Heart left ventricle (tissue), 16 donors: Measurements from ENCODE around the gene SRP68. TPM values are rescaled to one million over a fixed set of nuclear protein-coding genes. Genes with fewer than 3 reads are reported as not detected.
A peak's percentile ranks its signal among the peaks of the same experiment; 100 is the strongest.

Experiments used
- ATAC-seq, 4 donors: fragments of 200-7000 bp; cut with Tn5 transposase; one replicate each; pipeline ENCODE4 v1.9.1; 2020 to 2022; ENCODE audit warnings: moderate library complexity in 4 of 4, mild to moderate bottlenecking in 3 of 4, moderate number of reproducible peaks in 1 of 4
- DNase-seq, 5 donors: peaks; one replicate each; pipeline ENCODE4 v3.0.0-alpha.2; 2020
- H3K27ac ChIP-seq, 12 donors: fragments of 200-600 bp; sonication (generic) in 4 of 12; one replicate each; pipeline versions ENCODE4 v1.5.0 to v1.8.0; 2016 to 2022; ENCODE audit warnings: mild to moderate bottlenecking in 2 of 12
- H3K27me3 ChIP-seq, 9 donors: fragments of 200-600 bp; sonication (generic) in 2 of 9; one replicate each; pipeline versions ENCODE4 v1.5.1 to v1.8.0; 2016 to 2022; ENCODE audit warnings: mild to moderate bottlenecking in 3 of 9
- H3K36me3 ChIP-seq, 9 donors: fragments of 200-600 bp; sonication (generic) in 2 of 9; one replicate each; pipeline versions ENCODE4 v1.5.0 to v1.8.0; 2018 to 2022; ENCODE audit warnings: mild to moderate bottlenecking in 2 of 9
- H3K4me1 ChIP-seq, 12 donors: fragments of 200-600 bp; sonication (generic) in 4 of 12; one replicate each; pipeline versions ENCODE4 v1.5.0 to v1.8.0; 2016 to 2022; ENCODE audit warnings: mild to moderate bottlenecking in 3 of 12
- H3K4me3 ChIP-seq, 12 donors: fragments of 200-600 bp; sonication (generic) in 4 of 12; one replicate each; pipeline versions ENCODE4 v1.5.0 to v1.8.0; 2017 to 2022; ENCODE audit warnings: mild to moderate bottlenecking in 9 of 12, moderate library complexity in 4 of 12
- H3K9me3 ChIP-seq, 12 donors: fragments of 200-600 bp; sonication (generic) in 4 of 12; one replicate each; pipeline versions ENCODE4 v1.5.0 to v1.8.0; 2016 to 2022; ENCODE audit warnings: mild to moderate bottlenecking in 1 of 12
- POLR2A ChIP-seq, 2 donors: fragments of 450-650 bp; IDR thresholded peaks; one replicate each; pipeline ENCODE4 v1.6.1; 2017; ENCODE audit warnings: antibody characterized with exemption in 2 of 2, mild to moderate bottlenecking in 2 of 2, moderate library complexity in 2 of 2
- WGBS, 4 donors: extraction: QIAGEN DNeasy Blood & Tissue Kit in 2 of 4; methylation state at CpG; one replicate each; pipeline versions ENCODE4 v1.1.5 to v1.1.7; 2013 to 2018; 5-methylcytosine and 5-hydroxymethylcytosine counted together
- intact Hi-C, 10 donors: fragments of 100-400 bp; cut with DNase I; formaldehyde crosslinking; loops; one replicate each; pipeline versions ENCODE4 v1.11.1 to v1.14.2; 2022
- polyA plus RNA-seq, 2 donors: library from polyadenylated mRNA; stranded (reverse); fragments of 200-250 nt; gene quantifications; one replicate each; pipeline ENCODE4 v1.2.3, GENCODE V29; 2013
- total RNA-seq, 9 donors: library from RNA; depleted of rRNA in 2 of 9; stranded (reverse); fragments of >200 nt in 2 of 9; fragmentation: NEBNext Ultra II Directional in 3 of 9; extraction: Animal tissue kit (Norgen Biotek cat#: 25700) in 3 of 9; gene quantifications; one replicate each; pipeline versions ENCODE4 v1.1.0 to v1.2.4, GENCODE V29; 2016 to 2023
- TF ChIP-seq, protein P1 (sequence below), 12 donors: fragments of 200-600 bp; sonication (generic) in 4 of 12; IDR thresholded peaks; one replicate each; pipeline versions ENCODE4 v1.5.0 to v1.8.0; 2018 to 2022; ENCODE audit warnings: antibody characterized with exemption in 12 of 12, mild to moderate bottlenecking in 5 of 12
- donor health status: ischemic (EF 13 %, LVEDD 7.1; RV severe dilation, severe dysfunction).
- donor health status: healthy with polysubstance abuse.
- donor health status: DM: no; HTN: yes; CAD: no.
- donor health status: DM: no; HTN: no; CAD: no.
- donor health status: ischemic (EF 25% LVEDD 6.9; RV normal size, moderate dysfunction).
- donor health status: ischemic (EF 25% LVEDD 5.7; RV mildly dilated, moderate dysfunction).
- donor health status: healthy.
- donor health status: DM: yes; HTN: yes; CAD: no.
- donor health status: ischemic (EF 35%, LVEDD 5.7; RV mildly dilated, moderate dysfunction).
- donor health status: nonischemic (EF 11% LVEDD 7.7; RV severe dilation, severe dysfunction).
- donor health status: DM: yes; HTN: yes; CAD: no.
- donor health status: PGD.
- donor health status: ischemic (EF 29% LVEDD 5.4; RV normal size, mild dysfunction).
- donor health status: nonischemic (EF 23%, LVEDD 6.1; RV moderate dilation, normal function).

Gene SRP68
- total and polyA plus RNA-seq, 11 donors, result 26.8 to 80.0 (median 59.4) TPM

DNA sequence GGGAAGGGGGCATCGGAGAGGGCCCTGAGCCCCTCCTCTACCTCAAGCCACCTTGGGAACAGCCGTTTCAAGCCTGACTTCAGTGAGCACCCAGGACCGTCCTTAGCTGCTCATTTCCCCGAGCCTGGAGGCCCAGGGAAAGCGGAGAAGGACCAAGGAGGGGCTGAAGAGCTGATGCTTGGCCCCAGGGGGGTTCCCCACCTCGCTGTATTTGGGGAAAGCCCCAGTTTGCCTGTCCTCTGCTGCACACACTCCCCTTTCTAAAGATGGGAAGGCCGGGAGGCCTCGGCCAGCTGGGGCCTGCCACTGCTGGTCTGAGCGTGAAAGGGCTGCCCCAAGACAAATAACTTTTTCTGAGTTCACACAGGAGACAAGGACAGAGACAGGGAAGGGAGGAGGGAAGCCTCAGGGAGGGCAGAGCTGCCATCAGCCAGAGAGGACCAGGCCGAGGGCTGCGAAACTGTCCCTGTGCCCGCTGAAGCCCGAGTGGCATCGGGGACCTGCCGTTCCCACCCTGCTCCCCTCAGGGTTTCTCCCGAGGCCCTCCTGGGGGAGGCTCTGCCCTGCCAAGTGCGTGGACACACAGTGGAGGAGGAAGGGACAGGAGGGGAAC, 18.3 kb upstream of the SRP68 start:
- DNase-seq (no peak), ATAC-seq (no peak)
- H3K4me3 ChIP-seq, result no peak overlapping the region
- H3K9me3 ChIP-seq, result no peaks in the 10 kb centered on the region
- no peaks in the 10 kb centered on the region for H3K27me3 ChIP-seq
- no peak overlapping the region for H3K27ac ChIP-seq
- intact Hi-C loops, result loop anchor here in 1 of 10 donors (2.0 kb wide), 1 partner anchor 16 kb away; the partner anchor contains the start of gene GALR2
- no peak for TF ChIP-seq POLR2A (IDR thresholded peaks at IDR 0.05)
- TF ChIP-seq, protein P1, sequence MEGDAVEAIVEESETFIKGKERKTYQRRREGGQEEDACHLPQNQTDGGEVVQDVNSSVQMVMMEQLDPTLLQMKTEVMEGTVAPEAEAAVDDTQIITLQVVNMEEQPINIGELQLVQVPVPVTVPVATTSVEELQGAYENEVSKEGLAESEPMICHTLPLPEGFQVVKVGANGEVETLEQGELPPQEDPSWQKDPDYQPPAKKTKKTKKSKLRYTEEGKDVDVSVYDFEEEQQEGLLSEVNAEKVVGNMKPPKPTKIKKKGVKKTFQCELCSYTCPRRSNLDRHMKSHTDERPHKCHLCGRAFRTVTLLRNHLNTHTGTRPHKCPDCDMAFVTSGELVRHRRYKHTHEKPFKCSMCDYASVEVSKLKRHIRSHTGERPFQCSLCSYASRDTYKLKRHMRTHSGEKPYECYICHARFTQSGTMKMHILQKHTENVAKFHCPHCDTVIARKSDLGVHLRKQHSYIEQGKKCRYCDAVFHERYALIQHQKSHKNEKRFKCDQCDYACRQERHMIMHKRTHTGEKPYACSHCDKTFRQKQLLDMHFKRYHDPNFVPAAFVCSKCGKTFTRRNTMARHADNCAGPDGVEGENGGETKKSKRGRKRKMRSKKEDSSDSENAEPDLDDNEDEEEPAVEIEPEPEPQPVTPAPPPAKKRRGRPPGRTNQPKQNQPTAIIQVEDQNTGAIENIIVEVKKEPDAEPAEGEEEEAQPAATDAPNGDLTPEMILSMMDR (IDR thresholded peaks at IDR 0.05), result no peak
- peaks cover 0 to 7% (median 0%) of the 10 kb centered on the region in 12 donors for H3K4me1 ChIP-seq
- 92 to 96% (median 94%) methylated on average over 9 to 17 of the region's 17 CpGs for WGBS, 4 donors
- H3K36me3 ChIP-seq, result peaks cover 0 to 100% (median 90%) of the 10 kb centered on the region in 9 donors

DNA sequence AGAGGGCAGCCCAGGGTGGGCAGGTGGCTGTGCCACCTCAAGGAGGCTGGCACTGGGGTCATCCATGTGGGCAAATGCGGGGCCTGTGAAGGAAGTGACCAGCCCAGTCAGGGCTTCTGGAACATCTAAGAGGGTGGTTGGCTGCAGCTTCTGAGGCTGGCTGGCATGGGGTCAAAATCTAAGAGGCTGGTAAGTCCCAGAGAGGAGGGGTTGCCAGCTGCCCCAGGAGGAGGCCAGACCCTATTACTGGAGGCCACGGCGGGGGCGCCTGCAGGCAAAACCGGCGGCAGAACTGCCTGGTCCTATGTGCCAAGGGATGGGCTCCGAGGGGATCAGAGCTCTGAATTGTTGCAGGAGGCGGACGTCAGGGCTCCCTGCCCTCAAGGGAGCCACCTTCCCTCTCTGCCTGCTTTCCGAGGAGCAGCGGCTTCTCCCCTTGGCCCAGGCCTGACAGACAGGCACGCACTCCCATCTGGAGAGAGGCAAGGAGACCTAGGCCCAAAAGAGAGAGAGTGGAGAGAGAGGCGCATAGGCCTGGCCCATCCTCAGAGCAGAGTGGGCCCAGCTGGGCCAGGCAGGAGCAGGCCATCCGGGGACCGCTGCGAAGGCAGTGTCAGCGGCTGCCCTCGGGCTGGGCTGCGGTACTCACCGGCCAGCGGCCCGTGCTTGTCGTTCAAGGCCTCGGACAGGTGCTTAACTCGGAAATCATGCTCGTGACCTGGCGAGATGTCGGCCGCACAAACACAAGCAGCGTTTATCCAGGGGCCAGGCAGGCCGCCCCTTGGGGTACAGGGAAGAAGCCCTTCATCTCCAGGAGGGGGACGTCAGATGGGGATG, 17.6 kb upstream of the SRP68 start:
- Histone ChIP-seq H3K36me3 (peaks cover 0 to 100% (median 90%) of the 10 kb centered on the region in 9 donors), H3K9me3 (no peaks in the 10 kb centered on the region), H3K27ac (no peak overlapping the region), H3K27me3 (no peaks in the 10 kb centered on the region), H3K4me3 (no peak overlapping the region), H3K4me1 (peaks cover 0 to 7% (median 0%) of the 10 kb centered on the region in 12 donors)
- DNase-seq (peak in 1 of 5 donors; percentile 55), ATAC-seq (peak in 3 of 4 donors; percentile 25 to 49 (median 29))
- intact Hi-C loops, result loop anchor here in 1 of 10 donors (2.0 kb wide), 1 partner anchor 15 kb away; the partner anchor contains the start of gene GALR2
- 85 to 97% (median 87%) methylated on average over 25 to 32 of the region's 32 CpGs for WGBS, 4 donors
- TF ChIP-seq, protein P1 (IDR thresholded peaks at IDR 0.05), result no peak
- no peak for TF ChIP-seq POLR2A (IDR thresholded peaks at IDR 0.05)

DNA sequence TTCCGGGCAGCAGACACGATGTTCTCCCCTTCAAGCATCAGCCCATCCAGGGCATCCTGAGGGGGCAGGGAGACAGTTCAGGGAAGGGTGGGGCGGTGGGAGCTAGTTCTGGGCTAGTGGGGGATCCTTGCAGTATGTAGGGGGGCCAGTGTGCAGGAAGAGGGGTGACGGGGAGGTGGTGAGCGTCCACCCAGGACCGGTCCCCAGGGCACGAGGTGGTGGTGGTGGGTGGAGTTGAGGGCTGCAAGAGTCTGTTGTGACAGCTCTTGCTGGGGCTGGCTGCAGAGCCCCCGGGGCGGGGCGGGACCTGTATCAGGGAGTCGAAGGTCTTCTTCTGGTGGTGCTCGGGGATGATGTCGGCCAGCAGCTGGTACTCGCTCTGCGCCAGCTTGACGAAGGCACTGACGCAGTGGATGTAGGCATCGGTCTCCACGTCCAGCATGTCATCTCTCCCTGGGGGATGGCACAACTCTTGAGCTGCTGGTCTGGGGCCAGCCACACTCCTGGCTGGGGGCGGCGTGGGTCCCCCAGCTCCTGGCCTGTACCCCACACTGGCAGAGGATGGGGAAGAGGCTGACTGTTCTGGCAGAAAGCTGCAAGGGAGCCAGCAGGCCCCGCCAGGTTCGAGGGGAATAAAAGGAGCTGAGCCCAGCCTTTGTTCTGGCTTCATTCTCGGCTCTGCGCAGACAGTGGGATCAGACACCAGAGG, 16.7 kb upstream of the SRP68 start:
- TF ChIP-seq POLR2A (IDR thresholded peaks at IDR 0.05), result no peak
- TF ChIP-seq, protein P1 (IDR thresholded peaks at IDR 0.05), result no peak
- no peak overlapping the region for H3K4me3 ChIP-seq
- no peak for ATAC-seq
- H3K27me3 ChIP-seq, result no peaks in the 10 kb centered on the region
- peaks cover 0 to 100% (median 90%) of the 10 kb centered on the region in 9 donors for H3K36me3 ChIP-seq
- WGBS, 4 donors, result 91 to 96% (median 94%) methylated on average over 14 to 25 of the region's 25 CpGs
- H3K27ac ChIP-seq, result no peak overlapping the region
- no peaks in the 10 kb centered on the region for H3K9me3 ChIP-seq
- H3K4me1 ChIP-seq, result peaks cover 0 to 7% (median 0%) of the 10 kb centered on the region in 12 donors
- DNase-seq, result no peak
- intact Hi-C loops, result no loop called here
